HG02623 (cell line): Measurements from ENCODE around the gene OTC.

ENCODE experiments used
- ATAC-seq: cut with Tn5 transposase; IDR thresholded peaks from one replicate; pipeline ENCODE4 v1.9.1; 2021; ENCODE audit warnings: moderate library complexity; ENCODE audit not compliant: unreplicated experiment

The OTC gene

DNA sequence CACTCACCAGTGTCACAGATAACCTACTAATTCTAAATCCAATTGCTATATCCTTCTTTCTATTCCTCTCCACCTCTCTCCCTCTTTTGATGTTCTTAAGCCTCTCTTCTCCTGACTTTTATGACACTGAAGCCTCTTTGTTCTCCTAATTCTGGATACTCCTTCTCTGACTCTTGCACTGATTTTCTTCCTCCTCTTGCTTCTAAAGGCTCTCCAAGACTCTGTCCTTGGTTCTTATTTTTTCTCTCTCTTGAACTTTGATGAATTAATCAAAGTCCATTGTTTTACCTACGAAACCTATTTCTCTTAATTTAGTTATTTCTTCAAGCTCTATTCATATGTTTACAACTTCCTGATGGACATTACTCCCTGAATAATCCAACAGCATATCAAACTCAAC, 113.3 kb downstream of the OTC start:
- no peak for ATAC-seq

DNA sequence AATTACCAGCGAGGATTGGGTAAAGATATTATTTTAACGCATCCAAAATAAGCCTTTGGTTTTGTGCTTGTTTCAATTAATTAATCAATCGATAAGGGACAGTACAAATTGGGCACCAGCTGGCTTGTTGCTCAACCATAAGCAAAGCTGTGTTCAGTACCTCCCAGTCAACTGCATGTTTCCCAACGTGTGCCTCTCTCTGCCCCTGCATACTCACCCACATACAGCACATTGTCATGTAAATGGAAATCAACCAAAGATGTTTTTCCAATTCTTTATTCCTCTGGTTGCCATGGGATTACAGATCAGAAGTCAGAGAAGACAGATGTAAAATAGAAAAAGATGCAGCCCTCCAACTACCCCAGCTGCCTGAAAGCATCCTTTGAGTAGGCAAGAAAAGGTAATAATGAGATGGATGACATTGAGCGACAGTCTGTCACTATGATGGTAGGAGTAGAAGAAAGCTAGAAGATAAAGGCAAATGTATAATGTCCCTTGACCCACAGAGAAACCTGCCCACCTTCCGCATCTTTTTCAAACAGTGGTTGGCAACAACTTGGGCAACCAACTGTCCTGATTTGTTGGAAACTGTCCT, 116.3 kb downstream of the OTC start:
- ATAC-seq, result no peak
